DMS 273 (cell line): ENCODE results near the gene VEGFC.

Source experiments
- DNase-seq: peaks from one replicate; lab custom pipeline; 2025; ENCODE audit not compliant: unreplicated experiment; lab: John Stamatoyannopoulos, UW

The VEGFC gene

GRCh38 chr4:176792326-176793059 is at the start of gene VEGFC:
TSS of gene VEGFC (minus strand) at chr4:176792922. CDS start at chr4:176792311, 611 bp downstream.
- peak; percentile 61 for DNase-seq

GRCh38 chr4:176841711-176842112 is 49.0 kb upstream of the VEGFC start:
- DNase-seq, result no peak

- no peak for DNase-seq
Measured at GRCh38 chr4:176840166-176840565, 47.4 kb upstream of the VEGFC start.

- DNase-seq, result no peak
Measured at GRCh38 chr4:176839656-176840055, 46.9 kb upstream of the VEGFC start.

- no peak for DNase-seq
Measured at GRCh38 chr4:176838601-176839433, 46.1 kb upstream of the VEGFC start.

GRCh38 chr4:176837169-176837895 is 44.6 kb upstream of the VEGFC start:
- DNase-seq, result no peak

GRCh38 chr4:176834531-176834930 is 41.8 kb upstream of the VEGFC start:
- DNase-seq, result no peak

GRCh38 chr4:176833400-176834175 is 40.9 kb upstream of the VEGFC start:
- DNase-seq, result no peak

- DNase-seq, result peak; percentile 0
Measured at GRCh38 chr4:176830971-176831370, 38.2 kb upstream of the VEGFC start.

GRCh38 chr4:176825586-176825985 is 32.9 kb upstream of the VEGFC start:
- no peak for DNase-seq

- DNase-seq, result no peak
Measured at GRCh38 chr4:176824645-176825366, 32.1 kb upstream of the VEGFC start.

- DNase-seq, result no peak
Measured at GRCh38 chr4:176818531-176818930, 25.8 kb upstream of the VEGFC start.

- no peak for DNase-seq
Measured at GRCh38 chr4:176817204-176817603, 24.5 kb upstream of the VEGFC start.

- DNase-seq, result no peak
Measured at GRCh38 chr4:176814770-176815169, 22.0 kb upstream of the VEGFC start.

GRCh38 chr4:176810481-176811249 is 17.9 kb upstream of the VEGFC start:
- DNase-seq, result no peak

GRCh38 chr4:176806778-176807375 is 14.2 kb upstream of the VEGFC start:
- no peak for DNase-seq

GRCh38 chr4:176805155-176805554 is 12.4 kb upstream of the VEGFC start:
- DNase-seq, result no peak

GRCh38 chr4:176800891-176801534 is 8.3 kb upstream of the VEGFC start:
- DNase-seq, result no peak

- no peak for DNase-seq
Measured at GRCh38 chr4:176799653-176800052, 6.9 kb upstream of the VEGFC start.
